HG02885 (cell line): Measurements from ENCODE around the gene DNAJC16.

Source experiments
- ATAC-seq: cut with Tn5 transposase; IDR thresholded peaks from one replicate; pipeline ENCODE4 v1.9.1; 2021; ENCODE audit warnings: mild to moderate bottlenecking; ENCODE audit not compliant: unreplicated experiment, poor library complexity

Gene DNAJC16

GRCh38 chr1:15531003-15531402 lies 4.4 kb downstream of the DNAJC16 start:
- ATAC-seq: no peak

- no peak for ATAC-seq
Observed at GRCh38 chr1:15531682-15532081, 5.0 kb downstream of the DNAJC16 start.

- ATAC-seq: no peak
Observed at GRCh38 chr1:15538771-15539170, 12.1 kb downstream of the DNAJC16 start.

GRCh38 chr1:15540186-15540585 lies 13.5 kb downstream of the DNAJC16 start:
- no peak for ATAC-seq

- ATAC-seq: no peak
Observed at GRCh38 chr1:15541231-15541792, 14.7 kb downstream of the DNAJC16 start.

GRCh38 chr1:15542388-15543250 lies 16.0 kb downstream of the DNAJC16 start:
- no peak for ATAC-seq

GRCh38 chr1:15543251-15543588 lies 16.6 kb downstream of the DNAJC16 start:
- ATAC-seq: no peak

- no peak for ATAC-seq
Observed at GRCh38 chr1:15543589-15544568, 17.2 kb downstream of the DNAJC16 start.

- no peak for ATAC-seq
Observed at GRCh38 chr1:15546641-15547040, 20.0 kb downstream of the DNAJC16 start.

- ATAC-seq: no peak
Observed at GRCh38 chr1:15550573-15550972, 23.9 kb downstream of the DNAJC16 start.

- no peak for ATAC-seq
Observed at GRCh38 chr1:15557008-15557407, 30.4 kb downstream of the DNAJC16 start.

GRCh38 chr1:15557594-15557993 lies 30.9 kb downstream of the DNAJC16 start:
- no peak for ATAC-seq

- ATAC-seq: no peak
Observed at GRCh38 chr1:15558516-15558915, 31.9 kb downstream of the DNAJC16 start.

GRCh38 chr1:15559189-15559810 lies 32.7 kb downstream of the DNAJC16 start:
- no peak for ATAC-seq

GRCh38 chr1:15568387-15569073 lies 41.9 kb downstream of the DNAJC16 start:
- no peak for ATAC-seq

- no peak for ATAC-seq
Observed at GRCh38 chr1:15570861-15571260, 44.2 kb downstream of the DNAJC16 start.

GRCh38 chr1:15571266-15571665 lies 44.6 kb downstream of the DNAJC16 start:
- no peak for ATAC-seq

- no peak for ATAC-seq
Observed at GRCh38 chr1:15573477-15573876, 46.8 kb downstream of the DNAJC16 start.

GRCh38 chr1:15574741-15575140 lies 48.1 kb downstream of the DNAJC16 start:
- ATAC-seq: no peak
